ENCODE data around the gene CFAP20DC.
A peak's percentile ranks its signal among the peaks of the same experiment; 100 is the strongest.
"Not testable (repeated sequence)": the region's sequence is repeated elsewhere in the genome, so short reads cannot be mapped to it uniquely, and the experiment has no call there.

The CFAP20DC gene

GRCh38 chr3:58988041-58988440, 61.8 kb downstream of the CFAP20DC start:
- in situ Hi-C loops (cut with HindIII; ENCODE audit: low pct_ligation_motif_present, low pct_unique_long_range_greater_than_20kb, low sequenced_read_pairs), result no loop called here
- DNase-seq, result no peak

- no peak for DNase-seq
- in situ Hi-C loops (cut with HindIII; ENCODE audit: low pct_ligation_motif_present, low pct_unique_long_range_greater_than_20kb, low sequenced_read_pairs), result no loop called here
These were observed 63.2 kb downstream of the CFAP20DC start for GRCh38 chr3:58986654-58987053.

- in situ Hi-C loops (cut with HindIII; ENCODE audit: low pct_ligation_motif_present, low pct_unique_long_range_greater_than_20kb, low sequenced_read_pairs), result no loop called here
- DNase-seq, result no peak
These were observed 70.0 kb downstream of the CFAP20DC start for GRCh38 chr3:58979840-58980239.

- DNase-seq, result no peak
- in situ Hi-C loops (cut with HindIII; ENCODE audit: low pct_ligation_motif_present, low pct_unique_long_range_greater_than_20kb, low sequenced_read_pairs), result no loop called here
These were observed 76.0 kb downstream of the CFAP20DC start for GRCh38 chr3:58973796-58974195.

- not testable (repeated sequence) for DNase-seq
These were observed 82.0 kb downstream of the CFAP20DC start for GRCh38 chr3:58967866-58968265.

GRCh38 chr3:58965865-58966264, 84.0 kb downstream of the CFAP20DC start:
- no peak for DNase-seq
- in situ Hi-C loops (cut with HindIII; ENCODE audit: low pct_ligation_motif_present, low pct_unique_long_range_greater_than_20kb, low sequenced_read_pairs), result no loop called here

More at GRCh38 chr3:58967866-58968265, 82.0 kb downstream of the CFAP20DC start:
- in situ Hi-C loops (cut with HindIII; ENCODE audit: low pct_ligation_motif_present, low pct_unique_long_range_greater_than_20kb, low sequenced_read_pairs), result not testable (repeated sequence)

GRCh38 chr3:58963928-58964503, 85.8 kb downstream of the CFAP20DC start:
- in situ Hi-C loops (cut with HindIII; ENCODE audit: low pct_ligation_motif_present, low pct_unique_long_range_greater_than_20kb, low sequenced_read_pairs), result no loop called here
- DNase-seq, result no peak

GRCh38 chr3:58962816-58963215, 87.0 kb downstream of the CFAP20DC start:
- in situ Hi-C loops (cut with HindIII; ENCODE audit: low pct_ligation_motif_present, low pct_unique_long_range_greater_than_20kb, low sequenced_read_pairs), result no loop called here
- DNase-seq, result no peak

- in situ Hi-C loops (cut with HindIII; ENCODE audit: low pct_ligation_motif_present, low pct_unique_long_range_greater_than_20kb, low sequenced_read_pairs), result no loop called here
These were observed 87.7 kb downstream of the CFAP20DC start for GRCh38 chr3:58962040-58962651.

GRCh38 chr3:58955308-58955707, 94.5 kb downstream of the CFAP20DC start:
- in situ Hi-C loops (cut with HindIII; ENCODE audit: low pct_ligation_motif_present, low pct_unique_long_range_greater_than_20kb, low sequenced_read_pairs), result no loop called here
- no peak for DNase-seq

More at GRCh38 chr3:58962040-58962651, 87.7 kb downstream of the CFAP20DC start:
- no peak for DNase-seq

- in situ Hi-C loops (cut with HindIII; ENCODE audit: low pct_ligation_motif_present, low pct_unique_long_range_greater_than_20kb, low sequenced_read_pairs), result no loop called here
- DNase-seq, result no peak
These were observed 96.5 kb downstream of the CFAP20DC start for GRCh38 chr3:58953288-58953687.

GRCh38 chr3:58952128-58952917, 97.5 kb downstream of the CFAP20DC start:
- DNase-seq, result peak; percentile 14
- in situ Hi-C loops (cut with HindIII; ENCODE audit: low pct_ligation_motif_present, low pct_unique_long_range_greater_than_20kb, low sequenced_read_pairs), result no loop called here

GRCh38 chr3:58948018-58948417, 101.8 kb downstream of the CFAP20DC start:
- in situ Hi-C loops (cut with HindIII; ENCODE audit: low pct_ligation_motif_present, low pct_unique_long_range_greater_than_20kb, low sequenced_read_pairs), result no loop called here
- DNase-seq, result no peak

- in situ Hi-C loops (cut with HindIII; ENCODE audit: low pct_ligation_motif_present, low pct_unique_long_range_greater_than_20kb, low sequenced_read_pairs), result no loop called here
- no peak for DNase-seq
These were observed 103.0 kb downstream of the CFAP20DC start for GRCh38 chr3:58946875-58947274.

- no peak for DNase-seq
- in situ Hi-C loops (cut with HindIII; ENCODE audit: low pct_ligation_motif_present, low pct_unique_long_range_greater_than_20kb, low sequenced_read_pairs), result no loop called here
These were observed 111.8 kb downstream of the CFAP20DC start for GRCh38 chr3:58938057-58938456.

GRCh38 chr3:58924578-58924977, 125.2 kb downstream of the CFAP20DC start:
- DNase-seq, result no peak
- in situ Hi-C loops (cut with HindIII; ENCODE audit: low pct_ligation_motif_present, low pct_unique_long_range_greater_than_20kb, low sequenced_read_pairs), result no loop called here

GRCh38 chr3:58900386-58900785, 149.4 kb downstream of the CFAP20DC start:
- in situ Hi-C loops (cut with HindIII; ENCODE audit: low pct_ligation_motif_present, low pct_unique_long_range_greater_than_20kb, low sequenced_read_pairs), result no loop called here
- no peak for DNase-seq

GRCh38 chr3:58899953-58900298, 149.9 kb downstream of the CFAP20DC start:
- no peak for DNase-seq
- in situ Hi-C loops (cut with HindIII; ENCODE audit: low pct_ligation_motif_present, low pct_unique_long_range_greater_than_20kb, low sequenced_read_pairs), result no loop called here

- in situ Hi-C loops (cut with HindIII; ENCODE audit: low pct_ligation_motif_present, low pct_unique_long_range_greater_than_20kb, low sequenced_read_pairs), result no loop called here
- no peak for DNase-seq
These were observed 150.5 kb downstream of the CFAP20DC start for GRCh38 chr3:58899159-58899952.
